GDM1 (cell line): Measurements from ENCODE around the gene ANKRD10.

ENCODE experiments used
- DNase-seq: peaks from one replicate; lab custom pipeline; 2025; lab: John Stamatoyannopoulos, UW

The ANKRD10 gene

DNA sequence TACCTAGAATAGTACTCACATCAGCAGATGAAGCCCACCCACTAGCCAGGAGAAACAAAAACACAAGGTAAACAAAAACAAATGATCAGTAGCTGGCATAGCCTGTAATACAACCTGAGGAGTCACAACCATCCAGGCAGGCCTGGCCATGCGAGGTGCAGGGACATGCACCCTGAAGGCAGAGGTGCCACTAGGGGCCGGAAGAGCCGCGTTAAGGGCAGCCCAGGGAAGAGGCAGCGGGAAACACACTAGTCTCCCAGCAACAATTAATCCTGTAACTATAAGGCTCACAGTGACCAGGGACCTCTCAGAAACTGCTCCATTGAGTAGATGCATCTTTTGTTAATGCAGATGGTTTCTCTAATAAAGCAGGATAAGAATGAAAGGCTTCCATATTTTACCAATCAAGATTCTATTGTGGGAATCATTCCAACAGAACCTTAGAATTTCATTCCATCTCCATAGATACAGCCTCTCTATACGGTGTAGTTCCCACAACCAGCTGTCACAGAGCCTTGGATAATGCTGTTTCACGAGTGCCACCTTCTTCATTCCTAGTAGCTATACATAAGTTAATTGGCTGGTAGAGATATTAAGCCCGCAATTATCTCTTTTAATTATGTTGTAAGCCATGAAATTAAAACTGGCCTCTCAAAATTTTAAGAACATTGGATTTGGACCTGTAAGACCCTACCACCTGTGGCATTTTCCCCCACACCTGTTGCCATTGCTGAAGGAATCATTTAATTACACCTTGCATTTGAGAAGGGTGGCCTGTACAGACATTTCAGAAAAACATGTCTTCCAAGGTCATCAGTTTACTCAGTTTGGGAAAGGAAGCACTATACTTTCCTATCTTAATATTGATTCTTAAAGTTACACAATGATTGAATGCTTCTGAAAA lies 28.7 kb downstream of the ANKRD10 start:
- DNase-seq, result no peak

DNA sequence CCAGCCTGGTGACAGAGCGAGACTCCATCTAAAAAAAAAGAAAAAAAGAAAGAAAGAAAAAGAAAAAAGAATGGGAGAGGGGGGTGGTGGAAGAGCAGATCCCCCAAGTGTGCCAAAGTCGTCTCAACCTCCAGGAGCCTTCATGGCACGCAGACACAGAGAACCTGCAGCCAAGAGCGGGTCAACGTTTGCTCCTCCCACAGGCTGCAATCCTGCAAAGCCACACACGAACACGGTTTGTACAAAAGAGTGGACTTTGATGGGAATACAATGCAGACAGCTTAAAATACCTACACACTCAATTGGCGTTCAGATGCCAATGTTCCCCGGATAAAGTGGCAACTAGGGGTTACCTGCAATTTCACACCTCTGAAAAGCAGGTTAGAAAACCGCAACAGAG lies 29.4 kb downstream of the ANKRD10 start:
- no peak for DNase-seq

DNA sequence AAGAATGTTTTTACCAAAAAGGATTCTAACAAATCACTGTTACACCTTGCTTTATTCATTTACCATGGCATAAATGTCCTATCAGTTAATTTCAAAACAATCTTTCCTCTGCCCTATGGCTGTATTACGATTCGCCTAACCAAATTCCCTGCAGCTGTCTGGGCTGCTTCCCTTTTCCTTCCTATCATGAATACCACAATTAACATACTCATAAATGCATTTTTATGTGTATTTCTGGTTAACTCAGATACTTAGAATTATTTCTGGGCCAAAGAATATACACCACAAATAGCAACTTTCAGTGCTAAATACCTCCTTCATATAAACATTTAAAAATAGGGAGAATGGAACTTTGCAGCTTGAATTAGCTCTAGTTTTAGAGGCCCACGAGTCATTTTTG lies 30.4 kb downstream of the ANKRD10 start:
- DNase-seq, result no peak

DNA sequence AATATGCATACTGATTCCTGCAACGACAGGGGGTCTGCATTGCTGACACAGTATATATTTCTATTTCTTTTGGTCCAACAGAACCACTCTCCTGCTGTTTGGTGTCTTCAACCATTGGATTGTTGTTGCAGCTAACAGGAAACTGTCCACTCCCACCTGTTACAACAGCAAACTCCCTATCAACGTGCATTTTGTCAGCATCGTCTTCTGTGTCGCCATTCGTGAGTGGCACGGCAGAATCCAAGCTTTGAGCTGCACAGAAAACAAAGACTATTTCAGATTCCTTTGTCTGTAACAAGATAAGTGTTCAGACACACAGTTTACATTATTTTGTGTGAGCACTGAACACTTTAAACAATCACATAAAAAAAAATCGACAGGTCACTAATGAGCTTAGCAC lies 31.3 kb downstream of the ANKRD10 start:
- no peak for DNase-seq

DNA sequence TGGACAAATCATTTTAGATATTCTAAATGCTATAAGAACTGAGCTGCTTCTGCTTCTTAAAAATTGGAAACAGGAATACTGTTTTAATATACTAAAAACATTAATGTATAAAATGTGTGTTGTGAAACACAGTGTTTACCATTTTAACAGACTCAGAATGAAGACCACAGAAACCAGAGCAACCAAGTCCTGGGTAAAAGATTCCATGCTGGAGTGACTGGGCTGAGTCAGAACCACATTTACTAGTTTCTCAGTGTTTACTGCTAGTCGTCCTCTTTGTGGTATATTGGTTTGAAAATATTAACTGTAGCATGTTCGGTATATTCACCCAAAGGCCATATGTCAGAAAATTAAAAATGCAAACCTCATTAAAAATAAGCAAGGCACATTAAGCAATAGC lies 31.9 kb downstream of the ANKRD10 start:
- no peak for DNase-seq

DNA sequence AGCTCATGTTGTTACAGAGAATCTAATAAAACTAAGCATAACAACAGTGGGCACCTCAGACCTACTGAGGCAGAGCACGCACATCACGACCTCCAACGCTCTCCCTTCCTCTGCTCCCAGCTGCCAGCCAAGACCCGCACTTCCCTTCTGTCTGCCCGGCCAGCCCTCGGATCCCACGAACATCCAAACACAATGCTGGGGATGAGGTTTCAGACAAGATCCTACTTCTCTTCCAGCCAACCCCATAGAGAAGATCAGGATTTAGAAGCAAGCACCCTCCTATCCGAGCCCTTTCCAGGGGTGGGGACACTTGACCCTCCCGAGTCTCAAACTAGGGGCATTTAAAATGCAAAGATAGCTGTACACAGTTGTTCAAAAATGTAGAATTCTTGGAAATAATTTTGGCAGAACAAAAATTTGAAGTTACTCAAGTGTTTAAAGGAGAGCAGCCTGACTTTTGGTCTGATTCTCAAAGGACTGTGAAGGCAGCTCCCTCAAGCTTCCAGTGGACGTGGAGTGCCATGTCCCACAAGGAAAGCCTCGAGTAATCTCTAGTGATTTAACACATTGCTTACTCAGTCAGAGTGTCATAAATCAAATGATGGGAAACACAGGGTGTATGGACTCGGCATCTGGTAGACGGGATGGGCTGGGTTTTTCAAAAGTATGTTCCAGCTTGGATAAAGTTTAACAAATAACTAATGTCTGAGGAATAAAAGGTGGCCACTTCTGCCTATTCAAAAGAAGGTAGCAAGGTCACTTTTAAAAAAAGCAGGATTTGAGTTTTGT lies 32.8 kb downstream of the ANKRD10 start:
- DNase-seq, result no peak

DNA sequence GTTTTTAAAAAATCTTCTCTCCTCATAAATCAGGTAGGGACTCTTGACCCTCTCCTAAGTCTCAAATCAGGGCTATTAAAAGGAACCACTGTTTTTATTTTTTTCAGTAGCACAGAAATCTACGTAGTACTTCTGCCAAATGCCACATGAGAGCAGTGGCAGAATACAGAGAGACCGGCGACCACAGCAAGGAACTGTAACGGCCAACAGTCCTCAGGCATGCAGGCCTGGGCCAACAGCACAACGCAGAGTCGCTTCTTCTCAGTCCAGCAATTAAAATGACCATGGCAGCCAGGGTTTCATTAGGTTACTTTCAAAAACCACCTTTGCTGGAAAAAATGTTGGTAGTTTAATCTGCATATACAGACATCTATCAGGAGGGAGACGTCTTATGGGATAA lies 34.2 kb downstream of the ANKRD10 start:
- DNase-seq, result no peak

DNA sequence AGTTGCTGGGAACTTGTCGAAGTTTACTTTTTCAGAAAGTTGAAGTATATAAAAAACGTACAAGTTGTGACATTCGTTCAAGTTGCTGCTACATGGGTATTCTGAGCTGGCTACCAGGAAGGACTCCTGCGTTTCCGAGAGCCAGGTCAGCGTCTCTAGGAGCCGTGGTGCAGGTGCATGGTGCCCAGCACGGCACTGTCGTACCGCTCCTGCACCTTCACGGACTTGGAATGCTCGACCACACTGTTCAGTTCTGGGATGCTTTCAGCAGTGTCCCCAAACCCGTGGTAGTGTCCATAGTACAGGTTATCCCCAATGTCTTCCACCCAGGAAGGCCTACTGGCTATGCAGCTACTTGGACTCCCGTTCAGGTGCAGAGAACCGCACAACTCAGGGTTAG lies 35.4 kb downstream of the ANKRD10 start:
- DNase-seq, result no peak

DNA sequence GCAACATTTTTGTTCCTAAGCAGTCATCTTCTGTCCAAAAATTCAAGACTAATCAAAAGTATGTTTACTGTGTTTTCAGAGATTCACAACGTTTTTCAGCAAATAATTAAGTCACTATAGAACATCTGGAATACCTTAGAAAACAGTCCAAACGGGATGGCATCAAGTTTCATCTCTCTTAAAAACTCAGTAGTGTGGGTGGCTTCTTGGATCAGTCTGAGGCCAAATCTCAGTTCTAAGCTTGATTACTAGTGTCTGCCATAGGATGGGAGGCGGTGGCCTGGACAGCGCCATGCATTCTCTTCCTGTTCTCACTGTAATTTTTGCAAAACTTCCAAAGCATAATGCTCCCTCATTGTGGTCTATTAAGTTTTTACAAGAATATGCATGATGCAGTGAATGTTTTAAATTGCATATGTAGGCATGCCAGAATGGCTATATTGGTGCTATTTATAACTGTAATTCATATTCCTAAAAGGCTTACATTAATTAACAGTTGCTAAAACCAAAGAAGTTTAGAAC lies 37.1 kb downstream of the ANKRD10 start:
- DNase-seq, result no peak

DNA sequence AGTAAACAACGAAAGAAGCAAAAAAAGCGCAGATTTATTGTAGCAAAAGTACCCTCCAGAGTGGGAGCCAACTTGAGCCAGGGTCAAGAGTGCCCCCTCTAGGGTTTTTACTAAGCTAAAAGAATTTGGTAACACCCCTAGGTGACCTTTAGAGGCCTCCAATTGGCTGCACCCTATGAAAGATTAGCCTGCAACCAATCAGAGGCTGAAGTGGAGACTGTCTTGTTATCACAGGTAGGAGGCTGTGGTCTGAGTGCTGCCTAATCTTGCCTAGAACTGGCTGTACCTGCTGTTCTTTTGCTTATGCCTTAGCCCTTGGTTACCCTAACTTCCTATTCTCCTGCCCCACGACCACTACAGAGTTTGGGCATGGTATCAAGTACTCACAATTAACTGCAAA lies 38.3 kb downstream of the ANKRD10 start:
- no peak for DNase-seq

DNA sequence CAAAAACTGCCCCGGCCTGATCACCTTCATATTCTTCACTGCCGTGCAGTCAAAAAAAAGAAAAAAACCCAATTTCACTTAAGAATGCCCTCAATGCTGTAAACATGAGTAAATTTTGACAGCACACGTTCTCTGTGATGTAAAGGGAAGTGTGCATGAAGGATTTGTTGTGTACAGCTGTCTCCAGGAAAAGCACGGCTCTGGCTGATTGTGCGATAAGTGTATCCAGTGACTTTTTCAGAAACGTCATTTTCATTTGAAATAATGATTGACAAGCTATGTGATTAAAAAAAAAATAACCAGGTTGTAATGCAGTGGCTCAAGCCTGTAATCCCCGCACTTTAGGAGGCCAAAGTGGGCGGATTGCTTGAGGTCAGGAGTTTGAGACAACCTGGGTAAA lies 39.6 kb downstream of the ANKRD10 start:
- DNase-seq, result no peak

DNA sequence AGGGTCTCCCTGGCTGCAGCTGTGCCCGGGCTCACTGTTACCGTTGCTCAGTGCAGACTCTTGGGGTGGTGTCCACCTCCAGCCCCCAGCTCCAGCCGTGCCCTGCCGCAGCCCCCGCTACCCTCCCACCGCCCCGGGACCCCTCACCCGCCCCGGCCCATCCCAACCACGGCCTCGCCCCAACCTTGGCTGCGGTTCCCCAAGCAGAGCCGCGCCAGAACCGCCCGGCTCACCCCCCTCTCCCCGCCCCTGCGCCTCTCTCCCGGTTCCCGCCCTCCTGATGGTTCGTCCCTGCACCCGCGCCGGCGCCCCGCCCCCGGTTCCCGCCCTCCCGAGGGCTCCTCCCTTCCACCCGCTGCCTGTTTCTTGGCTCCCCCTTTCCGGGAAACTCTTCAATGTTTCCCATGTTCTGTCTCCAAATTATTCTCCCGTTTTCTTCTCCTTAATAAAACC lies 40.3 kb downstream of the ANKRD10 start:
- no peak for DNase-seq

DNA sequence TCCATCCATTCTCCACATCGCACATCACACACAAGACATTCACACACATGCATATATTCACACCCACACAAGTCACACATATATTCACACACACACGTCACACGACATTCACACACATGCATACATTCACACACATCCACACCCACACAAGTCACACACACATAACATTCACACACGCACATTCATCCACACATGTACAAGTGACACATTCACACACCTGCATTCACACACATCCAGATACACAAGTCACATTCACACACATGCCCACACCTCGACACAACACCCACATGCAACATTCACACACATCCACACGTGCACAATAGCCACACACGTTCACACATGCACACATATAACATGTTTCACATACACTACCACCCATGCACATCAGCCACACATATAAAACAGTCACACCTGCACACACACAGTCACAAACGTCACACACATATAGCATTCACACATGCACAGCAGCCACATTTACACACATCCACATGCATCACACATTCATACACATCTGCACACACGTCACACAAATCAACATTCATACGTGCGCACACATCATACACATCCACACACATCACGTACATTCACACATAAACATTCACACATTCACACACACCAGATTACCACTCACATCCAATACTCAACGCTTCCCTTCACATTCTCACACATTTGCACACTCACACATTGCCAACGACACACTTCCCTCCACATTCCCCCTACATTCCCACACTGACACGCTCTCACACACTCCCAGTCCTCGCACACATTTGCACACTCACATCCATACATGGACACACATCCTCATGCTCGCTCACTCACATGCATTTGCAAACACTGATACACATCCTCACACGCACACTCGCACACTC lies 41.0 kb downstream of the ANKRD10 start:
- DNase-seq, result no peak

DNA sequence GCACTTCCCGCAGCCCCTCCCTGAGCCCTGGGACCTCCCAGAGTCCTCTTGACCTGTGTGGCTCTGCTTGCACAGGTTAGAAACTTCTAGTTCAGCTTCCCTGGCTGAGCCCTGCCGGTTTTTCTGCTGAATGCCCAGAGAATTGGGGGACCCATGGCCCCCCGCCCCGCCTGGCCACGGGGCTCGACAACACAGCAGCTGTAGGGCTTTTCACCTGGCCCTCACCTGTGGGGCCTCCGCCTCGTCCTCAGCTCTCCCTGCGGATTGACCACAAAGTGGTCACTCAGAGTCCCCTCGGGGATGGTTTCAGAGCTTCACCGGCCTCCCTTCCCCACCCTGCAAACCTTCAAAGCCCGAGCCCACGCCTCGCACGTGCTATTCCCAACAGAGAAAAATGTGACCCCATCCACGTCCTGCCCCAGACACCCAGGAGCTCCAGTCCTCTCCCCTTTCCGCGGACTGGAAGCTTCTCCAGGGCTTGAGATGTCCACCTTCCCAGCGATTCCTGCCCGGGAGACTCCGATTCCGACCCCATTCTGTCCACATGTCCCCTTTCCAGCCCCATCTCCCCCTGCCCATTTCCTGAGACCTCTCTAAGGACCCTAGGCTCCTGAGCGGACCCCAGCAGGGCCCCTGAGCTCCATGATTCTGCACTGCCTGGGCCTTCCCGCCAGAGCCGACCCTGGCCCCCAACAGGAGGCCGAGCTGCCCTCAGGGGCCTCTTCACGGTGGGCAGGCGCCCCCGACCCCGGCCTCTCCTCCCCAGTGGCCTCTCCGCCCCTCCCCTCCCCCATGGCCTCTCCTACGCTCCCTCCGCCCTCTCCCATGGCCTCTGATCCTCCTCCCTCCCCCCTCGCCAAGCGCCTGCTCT lies 41.9 kb downstream of the ANKRD10 start:
- no peak for DNase-seq

DNA sequence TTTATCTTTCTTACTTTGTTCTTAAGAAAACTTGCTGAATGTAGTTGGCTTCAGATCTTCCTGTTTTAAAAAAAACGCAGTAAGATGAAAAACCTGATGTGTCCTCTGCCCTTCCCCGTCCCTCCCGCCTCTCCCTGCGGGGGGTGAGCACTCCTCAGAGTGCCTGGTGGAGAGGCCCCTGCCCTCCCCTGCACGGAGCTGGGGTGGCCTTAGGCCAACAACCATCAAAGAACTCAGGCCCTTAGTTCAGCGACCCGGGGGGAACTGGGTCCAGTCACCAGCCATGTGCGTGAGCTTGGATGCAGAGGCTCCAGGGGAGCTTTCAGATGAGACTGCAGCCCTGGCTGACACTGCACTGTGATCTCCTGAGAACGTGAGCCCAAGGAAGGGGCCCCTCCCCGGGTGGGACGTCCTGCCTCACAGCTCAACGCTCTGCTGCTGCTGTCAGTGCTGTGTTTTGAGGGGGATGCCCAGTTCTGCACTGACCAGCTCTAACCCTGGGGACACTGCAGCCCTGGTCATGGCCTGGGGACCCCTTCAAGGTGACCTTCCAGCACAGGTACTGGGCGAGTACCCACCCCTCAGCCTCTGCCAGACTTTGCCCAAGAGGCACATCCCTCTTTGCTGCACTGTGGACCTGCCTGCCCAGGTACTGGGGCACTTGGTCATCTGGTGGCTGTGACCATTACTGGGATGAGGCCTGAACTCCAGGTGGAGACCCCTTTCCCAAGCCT lies 42.7 kb downstream of the ANKRD10 start:
- DNase-seq, result no peak

DNA sequence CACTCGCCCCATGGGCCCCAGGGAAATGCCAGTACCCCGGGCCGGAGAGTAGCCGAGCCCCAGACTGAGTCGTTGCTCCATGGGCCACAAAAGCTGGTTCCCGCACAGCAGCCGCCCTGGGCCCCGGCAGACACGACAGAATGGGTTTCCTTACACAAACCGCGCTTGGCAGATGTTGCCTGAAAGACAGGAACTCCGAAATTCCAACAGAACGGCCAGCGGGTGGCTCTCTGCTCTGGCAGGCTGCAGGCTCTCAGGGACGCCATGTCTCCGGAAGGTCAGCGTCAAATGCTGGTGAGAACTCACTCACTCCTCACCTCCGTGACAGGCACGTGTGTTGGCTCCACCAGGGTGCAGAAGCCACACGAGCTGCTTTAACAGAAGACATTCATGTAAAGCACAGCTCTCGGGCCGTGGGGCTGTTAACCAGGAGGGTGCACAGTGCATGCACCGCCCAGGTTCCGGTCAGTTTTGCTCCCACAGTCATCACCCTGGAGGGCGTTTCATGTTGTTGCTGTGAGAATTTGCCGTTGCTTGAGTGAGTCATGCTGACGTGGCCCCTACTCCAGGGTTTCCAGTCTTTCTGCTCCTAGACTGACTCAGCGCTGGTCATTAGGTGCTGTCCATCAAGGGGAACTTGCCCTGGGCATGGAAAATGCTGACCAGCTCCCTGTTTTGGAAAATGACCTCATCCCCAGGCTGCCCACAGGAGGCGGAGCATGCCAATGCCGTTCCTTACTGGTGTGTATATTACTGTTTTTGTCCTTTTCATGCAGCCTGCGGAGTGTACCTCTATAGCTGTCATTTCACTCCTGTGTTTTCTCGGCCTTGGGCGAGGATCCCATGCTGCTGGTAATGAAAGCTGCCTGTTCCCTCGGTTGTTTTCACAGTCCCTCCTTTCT lies 44.8 kb downstream of the ANKRD10 start:
- no peak for DNase-seq

DNA sequence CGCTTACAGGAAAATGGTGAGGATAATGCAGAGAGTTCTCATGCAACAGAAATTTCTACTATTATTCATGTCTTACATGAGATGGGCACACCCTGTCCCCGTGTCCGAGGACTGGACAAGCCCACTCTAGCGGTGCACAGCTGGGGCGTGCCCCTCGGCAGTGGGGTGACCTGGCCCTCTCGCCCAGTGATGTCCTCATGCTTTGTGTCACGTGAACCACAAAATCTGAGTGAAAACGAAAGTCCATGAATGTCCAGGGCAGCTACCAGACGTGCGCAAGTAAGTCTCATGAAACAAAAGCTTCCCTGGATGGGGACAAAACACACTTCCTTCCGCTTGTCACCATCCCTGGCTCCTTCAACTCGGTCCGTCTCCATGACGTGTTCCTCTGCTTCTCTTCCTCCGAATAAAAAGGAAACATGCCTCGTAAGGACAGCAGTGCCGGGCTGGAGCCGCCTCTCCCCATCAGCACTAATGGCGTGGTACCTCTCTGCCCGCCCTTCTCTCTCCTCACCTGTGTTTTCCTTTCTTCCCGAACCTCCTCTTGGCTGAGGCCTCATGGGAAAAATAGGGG lies 45.6 kb downstream of the ANKRD10 start:
- DNase-seq, result no peak

DNA sequence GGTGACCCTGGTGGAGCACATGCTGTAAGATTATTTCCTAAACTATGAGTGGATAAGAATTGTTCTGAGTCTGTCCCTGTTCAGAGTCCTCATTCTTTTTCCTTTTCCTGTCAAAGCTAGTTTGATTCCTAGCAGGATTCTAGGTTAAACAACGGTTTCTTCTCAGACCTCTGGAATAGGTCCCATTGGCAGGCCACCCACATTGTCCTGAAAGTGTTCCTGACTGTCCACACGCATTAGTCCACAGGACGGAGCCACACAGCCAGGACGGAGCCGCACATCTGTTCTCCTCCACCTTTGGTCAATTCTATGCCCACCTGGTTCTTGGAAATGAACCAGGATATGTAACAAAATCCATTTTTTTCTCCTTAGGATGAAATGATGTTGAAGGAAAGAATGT lies 46.1 kb downstream of the ANKRD10 start:
- DNase-seq, result no peak

DNA sequence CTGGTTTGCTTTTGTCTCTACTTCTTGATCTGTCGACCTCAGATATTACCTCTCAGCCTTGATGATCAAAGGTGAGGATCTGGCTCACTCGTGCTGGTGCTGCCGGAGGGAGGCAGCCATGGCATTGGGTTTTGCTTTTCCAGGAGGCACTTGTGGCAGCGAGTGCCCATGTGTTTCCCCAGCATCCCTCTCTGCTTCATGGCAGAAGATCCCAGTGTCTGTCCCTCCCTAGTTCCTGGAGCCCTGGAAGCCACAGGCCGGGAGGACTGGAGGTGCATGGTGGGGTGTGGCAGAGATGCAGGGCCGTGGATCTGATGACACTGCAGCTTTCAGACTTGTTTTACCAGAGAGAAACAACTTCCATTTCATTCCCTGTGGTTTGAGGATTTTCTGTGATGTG lies 47.5 kb downstream of the ANKRD10 start:
- DNase-seq, result no peak
